GM21360 (cell line): ENCODE measurements around the gene DTNA.

Experiments
- ATAC-seq: cut with Tn5 transposase; IDR thresholded peaks from one replicate; pipeline ENCODE4 v1.9.1; 2021; ENCODE audit warnings: mild to moderate bottlenecking, moderate library complexity; ENCODE audit not compliant: unreplicated experiment

Gene DTNA

DNA sequence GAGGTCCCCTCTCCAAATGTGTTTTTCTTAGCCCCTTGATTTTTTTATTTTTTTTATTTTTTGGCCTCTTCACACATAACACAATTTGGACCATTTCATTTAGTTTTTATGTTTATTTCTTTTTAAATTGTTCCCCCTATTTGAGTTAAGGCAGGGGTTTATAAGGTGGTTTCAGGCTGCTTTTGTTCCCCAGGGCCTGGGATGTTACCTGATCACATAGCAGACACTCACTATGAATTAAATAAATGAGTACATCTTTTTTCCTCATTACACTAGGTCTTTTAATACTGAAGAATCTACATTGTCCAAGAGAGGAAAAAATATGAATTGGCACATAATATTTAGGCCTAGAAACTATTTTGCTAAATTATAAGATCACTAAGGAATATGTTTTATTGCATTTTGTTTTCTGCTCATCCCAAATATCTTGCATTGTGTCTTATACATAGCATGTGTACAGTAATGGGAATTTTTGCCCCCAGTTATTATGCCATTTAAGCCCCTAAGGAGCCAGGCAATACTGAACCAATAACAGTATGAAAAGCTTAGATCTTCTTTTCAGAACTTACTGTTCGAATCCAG lies 218.7 kb downstream of the DTNA start:
- ATAC-seq: no peak

DNA sequence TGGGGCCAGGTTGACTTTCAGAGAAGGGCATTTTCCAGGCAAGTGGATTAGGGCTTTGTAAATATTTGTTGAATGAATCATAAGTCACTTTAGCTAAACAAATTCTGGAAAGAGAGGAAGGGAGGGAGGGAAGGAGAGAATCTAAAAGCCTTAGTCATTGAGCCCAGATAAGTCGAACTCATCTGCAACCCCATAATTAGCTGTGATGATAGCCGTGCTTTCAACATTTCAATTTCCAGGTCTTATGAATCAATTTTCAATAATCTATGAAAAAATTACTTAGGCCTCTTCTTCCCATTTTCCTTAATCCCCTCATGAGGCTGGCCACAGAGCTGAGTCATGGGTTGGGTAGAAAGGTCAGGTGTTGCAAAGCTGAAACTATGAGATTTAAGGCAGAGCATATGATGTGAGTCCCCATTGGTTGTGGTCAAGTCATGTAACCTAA lies 219.3 kb downstream of the DTNA start:
- ATAC-seq: no peak

DNA sequence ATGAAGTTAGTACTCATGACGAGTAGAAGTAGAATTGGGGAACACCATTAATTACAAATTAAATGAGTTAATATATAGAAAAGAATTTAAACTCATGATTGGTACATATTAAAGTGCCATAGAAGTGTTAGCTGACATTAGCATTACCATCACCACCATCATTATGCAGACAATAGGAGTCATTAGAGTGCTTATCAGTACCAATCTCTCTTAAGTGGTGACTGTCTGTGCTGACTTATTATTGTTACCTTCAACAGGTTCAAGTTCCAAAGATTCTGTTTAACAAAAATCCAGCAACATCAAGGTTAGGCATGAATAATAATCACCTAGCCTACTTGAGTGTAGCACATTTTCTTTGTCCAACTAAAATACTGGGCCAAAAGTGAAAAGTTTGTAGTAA lies 222.3 kb downstream of the DTNA start:
- ATAC-seq: no peak

DNA sequence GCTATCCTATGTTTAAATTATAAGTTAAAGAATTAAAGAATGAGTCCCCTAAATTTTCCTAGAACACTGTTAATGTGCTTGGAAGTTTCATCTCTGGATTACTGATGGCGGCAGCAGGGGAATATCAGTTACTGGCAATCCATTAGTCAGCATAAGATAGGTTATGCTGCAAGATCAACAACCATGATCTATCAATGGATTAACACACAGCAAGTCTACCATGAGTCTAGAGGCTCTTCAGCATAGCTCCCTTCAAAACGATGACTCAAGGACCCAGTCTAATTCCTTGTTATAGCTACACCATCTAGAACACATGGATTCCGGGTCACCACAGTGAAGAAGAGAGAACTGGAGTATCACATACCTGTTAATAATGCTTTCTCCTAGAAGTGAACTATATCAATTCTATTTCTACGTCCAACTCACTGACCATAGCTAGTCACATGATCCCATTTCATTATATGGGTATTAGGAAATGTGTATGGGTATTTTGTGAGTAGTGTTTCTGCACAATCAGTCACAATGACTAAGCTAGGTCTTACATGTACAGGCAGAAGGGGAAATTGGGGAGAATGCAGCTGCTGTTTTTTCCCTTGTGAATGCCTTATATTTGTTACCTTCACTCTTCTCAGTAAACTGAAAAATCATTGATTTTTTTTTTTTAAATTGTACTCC lies 222.8 kb downstream of the DTNA start:
- ATAC-seq: no peak

DNA sequence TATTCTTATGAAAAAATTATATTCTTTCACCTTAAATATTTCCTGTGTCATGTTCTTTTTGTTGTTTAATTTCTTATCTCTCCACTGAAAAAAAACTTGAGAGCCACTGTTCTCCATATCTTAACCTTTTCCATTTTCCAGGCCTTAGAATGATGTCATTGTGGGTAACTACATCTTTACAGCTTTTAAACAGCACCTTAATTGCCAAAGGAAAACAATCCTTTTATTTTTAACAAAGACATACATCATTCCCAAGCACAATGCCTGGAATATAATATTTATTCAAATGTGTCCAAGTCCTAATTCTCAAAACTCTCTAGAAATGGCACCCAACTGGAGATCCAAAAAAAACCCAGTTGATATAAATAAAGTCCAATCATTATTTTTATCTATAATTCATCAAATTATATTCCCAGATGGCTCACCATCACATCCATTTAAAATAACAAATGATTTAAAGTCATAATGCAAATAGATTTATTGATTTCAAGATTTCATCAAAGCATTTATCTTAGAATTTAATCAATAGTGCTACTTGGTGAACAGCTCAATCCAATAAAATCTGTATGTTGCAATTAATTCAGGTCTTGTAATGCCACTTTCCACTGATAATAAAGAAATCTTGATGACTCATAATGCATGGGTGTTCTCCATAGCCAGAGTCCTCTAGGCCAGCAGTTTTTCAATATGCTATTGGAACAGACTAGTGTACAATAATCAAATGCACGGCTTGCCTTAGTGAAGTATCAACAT lies 224.0 kb downstream of the DTNA start:
- ATAC-seq: no peak

DNA sequence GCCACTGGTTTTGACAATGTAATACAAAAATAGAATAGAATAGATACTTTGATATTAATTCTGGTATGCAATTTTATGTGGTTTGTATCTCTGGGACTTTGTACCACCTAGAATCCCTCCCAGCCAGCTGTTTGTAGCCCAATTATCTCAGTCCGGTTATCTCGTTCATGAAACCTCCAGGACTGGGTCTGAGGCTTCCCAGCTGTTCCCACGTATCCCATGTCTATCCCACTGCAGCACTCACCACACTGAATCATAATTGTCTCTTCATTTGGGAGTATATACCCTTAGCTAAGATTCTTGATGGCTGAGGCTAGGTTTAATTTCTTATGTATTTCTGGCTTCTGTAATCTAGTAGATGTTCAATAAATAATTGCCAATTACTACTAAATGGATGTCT lies 226.7 kb downstream of the DTNA start:
- ATAC-seq: no peak

DNA sequence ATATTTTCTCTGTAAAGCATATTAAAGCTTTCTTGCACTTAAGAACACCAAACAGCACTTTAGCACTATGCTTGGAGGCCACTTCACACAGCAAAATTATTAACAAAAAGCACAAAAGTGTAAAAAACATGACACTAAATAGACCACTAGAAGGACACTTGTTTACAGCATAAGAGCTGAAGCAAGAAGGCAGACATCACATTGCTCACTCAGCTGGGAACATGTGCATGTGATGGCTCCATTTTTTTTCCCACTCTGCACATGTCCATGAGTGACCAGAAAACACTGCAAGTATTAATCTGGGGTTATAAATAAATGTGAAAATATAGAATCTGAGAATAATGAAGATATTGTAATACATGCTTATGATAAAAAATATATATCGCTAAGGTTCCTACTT lies 228.0 kb downstream of the DTNA start:
- ATAC-seq: no peak
